T-helper 1 cell treated with Interleukin-12 subunit alpha and Interleukin-12 subunit beta and Interleukin-4 antibody, amounts not matched to agents 30 μg/mL and 1 μg/mL, for 36 hours (primary cell): ENCODE data around the gene OXSR1.
"Not testable (repeated sequence)": the region's sequence is repeated elsewhere in the genome, so short reads cannot be mapped to it uniquely, and the experiment has no call there.

ENCODE experiments used
- H3K27ac Mint-ChIP-seq: one replicate; pipeline ENCODE4 v1.8.0; 2021; ENCODE audit warnings: mild to moderate bottlenecking, mixed read lengths
- H3K27me3 Mint-ChIP-seq: one replicate; pipeline ENCODE4 v1.8.0; 2021; ENCODE audit warnings: low read depth, mixed read lengths
- H3K36me3 Mint-ChIP-seq: one replicate; pipeline ENCODE4 v1.8.0; 2021; ENCODE audit warnings: low read depth, mixed read lengths
- H3K4me1 Mint-ChIP-seq: one replicate; pipeline ENCODE4 v1.8.0; 2021; ENCODE audit warnings: low read depth, mixed read lengths
- H3K4me3 Mint-ChIP-seq: one replicate; pipeline ENCODE4 v1.8.0; 2021; ENCODE audit warnings: mild to moderate bottlenecking, moderate library complexity, mixed read lengths
- H3K9me3 Mint-ChIP-seq: one replicate; pipeline ENCODE4 v1.8.0; 2021; ENCODE audit warnings: mixed read lengths

Gene OXSR1

GRCh38 chr3:38148311-38148882, 16.9 kb upstream of the OXSR1 start:
- peaks cover 4% of the 10 kb centered on the region for H3K27me3 Mint-ChIP-seq
- peaks cover 27% of the 10 kb centered on the region for H3K9me3 Mint-ChIP-seq
- no peak overlapping the region for H3K27ac Mint-ChIP-seq
- peaks cover 23% of the 10 kb centered on the region for H3K4me1 Mint-ChIP-seq
- H3K36me3 Mint-ChIP-seq = peaks cover 8% of the 10 kb centered on the region
- H3K4me3 Mint-ChIP-seq = no peak overlapping the region

- Mint-ChIP-seq H3K9me3 (peaks cover 27% of the 10 kb centered on the region), H3K4me1 (peaks cover 30% of the 10 kb centered on the region), H3K27me3 (peaks cover 4% of the 10 kb centered on the region), H3K4me3 (no peak overlapping the region), H3K27ac (peak overlapping the region; percentile 41), H3K36me3 (peaks cover 8% of the 10 kb centered on the region)
These were observed 15.6 kb upstream of the OXSR1 start for GRCh38 chr3:38149708-38150107.

DNA sequence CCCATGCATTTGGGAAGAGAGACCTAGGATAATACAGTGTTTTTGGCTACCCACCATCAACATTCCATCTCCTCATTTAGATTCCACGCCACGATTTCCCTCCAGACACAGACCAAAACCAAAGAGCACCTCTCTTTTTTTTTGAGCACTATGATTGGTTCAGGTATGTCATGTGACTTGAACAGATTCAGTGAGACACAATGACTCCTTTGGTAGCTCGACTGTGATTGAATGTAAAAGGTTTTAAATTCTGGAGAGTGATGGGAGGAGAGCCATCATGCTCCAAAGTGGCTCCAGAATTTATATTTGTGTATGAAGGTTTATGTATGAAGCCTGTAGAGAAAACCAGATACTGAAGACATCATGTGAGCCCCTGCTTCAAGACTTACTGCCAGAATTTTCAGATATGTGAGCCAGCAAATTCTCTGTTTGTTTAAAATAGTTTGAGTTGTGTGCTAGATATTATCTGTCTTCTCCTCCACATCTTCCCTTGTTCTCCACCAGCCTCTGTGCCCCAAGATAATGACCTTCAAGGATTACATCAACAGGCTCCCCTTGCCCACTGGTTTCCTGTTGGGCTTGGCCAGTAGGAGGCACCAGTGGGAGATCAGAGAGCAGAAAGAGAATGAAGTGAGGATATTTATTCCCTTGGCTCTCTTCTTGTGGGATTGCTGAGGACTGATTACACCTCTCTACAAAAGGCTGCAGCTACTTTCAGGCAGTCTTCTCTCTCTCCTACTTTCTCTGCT, 14.4 kb upstream of the OXSR1 start:
- Mint-ChIP-seq H3K4me1 (peaks cover 35% of the 10 kb centered on the region), H3K27me3 (peaks cover 4% of the 10 kb centered on the region), H3K36me3 (peaks cover 9% of the 10 kb centered on the region), H3K27ac (peak overlapping the region; percentile 13), H3K9me3 (peaks cover 18% of the 10 kb centered on the region), H3K4me3 (no peak overlapping the region)

GRCh38 chr3:38151667-38152265, 13.6 kb upstream of the OXSR1 start:
- Mint-ChIP-seq H3K36me3 (peaks cover 3% of the 10 kb centered on the region), H3K27me3 (no peaks in the 10 kb centered on the region), H3K4me3 (no peak overlapping the region), H3K9me3 (peaks cover 11% of the 10 kb centered on the region), H3K27ac (peak overlapping the region; percentile 79), H3K4me1 (peaks cover 35% of the 10 kb centered on the region)

DNA sequence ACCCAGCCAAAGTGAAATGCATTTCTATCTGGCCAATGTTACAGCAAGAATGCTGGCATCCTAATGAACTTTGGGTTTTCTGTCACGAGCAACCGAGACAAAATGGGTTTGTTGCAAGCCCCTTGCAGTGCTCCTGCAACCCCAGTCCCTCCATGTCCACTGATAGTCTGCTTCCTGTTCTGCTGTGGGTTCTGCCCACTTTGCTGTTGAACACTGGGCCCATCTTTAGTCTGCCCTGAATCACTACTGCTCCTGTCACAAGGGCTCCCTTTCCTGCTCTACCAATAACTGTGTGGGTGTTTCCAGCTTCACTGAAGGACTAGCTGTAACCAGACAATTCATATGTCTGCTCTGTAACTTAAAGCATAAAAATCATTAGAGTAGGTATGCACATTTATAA, 12.7 kb upstream of the OXSR1 start:
- peaks cover 2% of the 10 kb centered on the region for H3K9me3 Mint-ChIP-seq
- peak overlapping the region; percentile 49 for H3K27ac Mint-ChIP-seq
- H3K36me3 Mint-ChIP-seq = peaks cover 1% of the 10 kb centered on the region
- no peaks in the 10 kb centered on the region for H3K27me3 Mint-ChIP-seq
- H3K4me1 Mint-ChIP-seq = peaks cover 35% of the 10 kb centered on the region
- no peak overlapping the region for H3K4me3 Mint-ChIP-seq

DNA sequence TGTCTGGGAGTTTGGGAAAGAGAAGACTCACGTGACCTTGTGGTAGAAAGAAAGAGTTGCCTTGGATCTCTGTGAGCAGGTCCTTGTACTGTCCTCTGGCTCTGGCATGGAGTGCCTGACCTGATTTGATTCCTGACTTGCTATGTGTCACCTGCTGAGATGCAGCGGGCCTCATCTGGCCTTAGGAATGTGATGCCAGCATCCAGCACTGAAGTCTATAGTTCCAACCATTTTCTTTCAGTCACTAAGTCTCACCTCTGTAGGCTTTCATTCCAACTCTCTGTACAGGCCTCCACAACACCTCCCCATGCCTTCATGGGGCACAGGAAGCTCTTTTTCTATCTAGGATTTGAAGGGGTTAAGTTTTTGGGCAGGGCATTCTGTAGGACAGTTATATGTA, 12.1 kb upstream of the OXSR1 start:
- Mint-ChIP-seq H3K36me3 (peaks cover 1% of the 10 kb centered on the region), H3K27ac (no peak overlapping the region), H3K4me3 (no peak overlapping the region), H3K9me3 (no peaks in the 10 kb centered on the region), H3K4me1 (peaks cover 35% of the 10 kb centered on the region), H3K27me3 (no peaks in the 10 kb centered on the region)

DNA sequence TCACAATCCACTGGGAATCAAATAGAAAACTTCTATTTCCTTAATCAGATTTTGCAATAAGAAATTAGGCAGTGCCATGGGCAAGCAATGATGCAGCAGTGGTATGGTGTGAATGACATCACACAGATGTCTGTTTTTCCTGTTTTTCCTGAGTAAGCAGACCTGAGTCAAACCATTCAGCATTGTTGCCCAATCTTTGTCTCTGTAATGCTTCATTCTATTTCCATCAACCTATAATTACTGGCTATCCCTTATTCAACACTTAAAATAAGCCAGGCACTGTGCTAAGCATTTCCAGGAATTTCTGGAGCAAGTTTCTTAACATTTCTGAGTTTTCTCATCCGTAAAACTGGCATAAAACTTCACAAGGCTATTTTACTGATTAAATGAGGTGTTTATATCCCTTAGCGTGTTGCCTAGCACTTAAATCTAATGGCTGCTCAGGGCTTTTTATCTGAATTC, 11.3 kb upstream of the OXSR1 start:
- Mint-ChIP-seq H3K36me3 (peaks cover 1% of the 10 kb centered on the region), H3K9me3 (no peaks in the 10 kb centered on the region), H3K27ac (no peak overlapping the region), H3K4me1 (peaks cover 35% of the 10 kb centered on the region), H3K4me3 (no peak overlapping the region), H3K27me3 (no peaks in the 10 kb centered on the region)

DNA sequence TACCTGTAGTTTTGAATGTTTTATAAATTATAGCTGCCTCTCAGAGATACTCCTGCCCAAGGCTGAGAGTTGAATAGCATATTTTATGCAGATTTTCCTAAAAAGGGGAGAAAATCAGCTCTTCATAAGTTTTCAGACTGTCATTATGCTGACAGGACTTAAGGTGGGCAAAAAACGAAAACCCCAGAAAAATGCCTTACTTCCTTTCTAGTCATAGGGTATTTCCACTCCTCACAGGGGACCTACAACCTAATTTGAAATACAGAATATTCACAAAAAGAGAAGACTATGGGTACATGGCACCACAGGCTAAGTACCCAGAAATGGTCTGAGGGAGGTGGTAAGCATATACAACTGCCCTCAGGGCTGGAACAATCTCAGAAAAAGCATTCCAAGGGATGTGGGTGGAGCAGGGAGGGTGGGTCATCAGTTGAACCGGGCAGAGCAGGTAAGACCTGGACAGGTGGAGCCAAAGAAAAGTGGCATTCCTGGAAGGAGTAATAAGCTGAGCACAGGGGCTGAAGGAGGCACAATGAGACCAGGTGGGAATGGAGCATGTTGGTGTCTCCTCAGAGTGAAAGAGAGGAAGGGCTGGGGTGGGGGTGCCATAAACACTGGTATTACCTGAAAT, 10.6 kb upstream of the OXSR1 start:
- H3K36me3 Mint-ChIP-seq = peaks cover 1% of the 10 kb centered on the region
- H3K27me3 Mint-ChIP-seq = no peaks in the 10 kb centered on the region
- no peak overlapping the region for H3K4me3 Mint-ChIP-seq

DNA sequence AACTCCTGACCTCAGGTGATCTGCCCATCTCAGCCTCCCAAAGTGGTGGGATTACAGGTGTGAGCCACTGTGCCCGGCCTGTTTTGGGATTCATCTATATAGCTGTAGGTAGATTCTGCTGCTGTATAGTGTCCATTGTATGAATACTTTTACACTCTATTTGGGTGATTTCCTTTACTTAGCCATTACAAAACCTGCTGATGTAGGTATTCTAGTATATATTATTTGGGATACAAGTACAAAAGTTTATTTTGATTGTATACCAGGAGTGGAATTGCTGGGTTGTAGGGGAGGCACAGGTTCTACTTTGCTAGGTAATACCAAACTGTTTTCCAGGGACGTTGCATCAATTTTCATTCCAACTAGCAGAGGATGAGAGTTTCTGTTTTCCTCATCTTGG, 9.5 kb upstream of the OXSR1 start:
- H3K36me3 Mint-ChIP-seq = peaks cover 1% of the 10 kb centered on the region
- no peak overlapping the region for H3K4me3 Mint-ChIP-seq
- no peaks in the 10 kb centered on the region for H3K27me3 Mint-ChIP-seq
- H3K4me1 Mint-ChIP-seq = peaks cover 28% of the 10 kb centered on the region
- H3K9me3 Mint-ChIP-seq = no peaks in the 10 kb centered on the region
- H3K27ac Mint-ChIP-seq = no peak overlapping the region

More for the DNA sequence above, 10.6 kb upstream of the OXSR1 start:
- Mint-ChIP-seq H3K27ac (peak overlapping the region; percentile 15), H3K4me1 (peaks cover 30% of the 10 kb centered on the region), H3K9me3 (no peaks in the 10 kb centered on the region)

DNA sequence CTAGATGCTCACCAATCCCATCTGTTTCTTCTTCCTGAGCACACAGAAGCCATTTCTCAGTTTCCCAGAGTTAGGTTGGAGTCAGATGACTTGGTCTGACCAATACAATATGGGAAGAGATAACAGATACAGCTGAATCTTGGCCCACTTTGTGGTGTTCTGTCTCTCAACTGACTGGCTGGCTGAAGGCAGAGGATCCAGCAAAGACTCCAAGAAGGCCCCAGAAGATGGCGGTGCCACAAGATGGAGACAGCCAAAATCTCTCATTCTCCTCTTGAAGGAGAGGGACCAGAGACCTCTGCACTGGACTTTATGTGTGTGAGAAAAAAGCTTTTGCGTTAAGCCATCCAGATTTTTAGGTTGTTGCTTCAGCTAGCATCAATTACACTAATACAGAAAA, 8.2 kb upstream of the OXSR1 start:
- Mint-ChIP-seq H3K36me3 (peaks cover 1% of the 10 kb centered on the region), H3K4me3 (no peak overlapping the region), H3K27ac (no peak overlapping the region), H3K4me1 (peaks cover 16% of the 10 kb centered on the region), H3K9me3 (no peaks in the 10 kb centered on the region), H3K27me3 (no peaks in the 10 kb centered on the region)

- peaks cover 15% of the 10 kb centered on the region for H3K4me1 Mint-ChIP-seq
- no peaks in the 10 kb centered on the region for H3K27me3 Mint-ChIP-seq
- no peaks in the 10 kb centered on the region for H3K9me3 Mint-ChIP-seq
- peaks cover 1% of the 10 kb centered on the region for H3K36me3 Mint-ChIP-seq
- no peak overlapping the region for H3K27ac Mint-ChIP-seq
- H3K4me3 Mint-ChIP-seq = no peak overlapping the region
These were observed 7.7 kb upstream of the OXSR1 start for GRCh38 chr3:38157595-38157994.

GRCh38 chr3:38158472-38158871, 6.9 kb upstream of the OXSR1 start:
- H3K4me3 Mint-ChIP-seq = no peak overlapping the region
- peaks cover 17% of the 10 kb centered on the region for H3K4me1 Mint-ChIP-seq

DNA sequence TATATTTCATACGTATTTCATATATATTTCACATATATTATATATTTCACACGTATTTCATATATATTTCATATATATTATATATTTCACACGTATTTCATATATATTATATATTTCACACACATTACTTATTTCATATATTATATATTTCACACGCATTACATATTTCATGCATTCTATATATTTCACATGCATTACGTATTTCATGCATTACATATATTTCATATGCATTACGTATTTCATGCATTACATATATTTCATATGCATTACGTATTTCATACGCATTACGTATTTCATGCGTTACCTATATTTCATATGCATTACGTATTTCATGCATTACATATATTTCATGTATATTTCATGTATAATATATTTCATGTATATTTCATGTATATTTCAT, 4.6 kb upstream of the OXSR1 start:
- not testable (repeated sequence) for H3K4me3 Mint-ChIP-seq, H3K9me3 Mint-ChIP-seq

More at GRCh38 chr3:38158472-38158871, 6.9 kb upstream of the OXSR1 start:
- no peak overlapping the region for H3K27ac Mint-ChIP-seq
- peaks cover 1% of the 10 kb centered on the region for H3K36me3 Mint-ChIP-seq
- H3K9me3 Mint-ChIP-seq = no peaks in the 10 kb centered on the region
- no peaks in the 10 kb centered on the region for H3K27me3 Mint-ChIP-seq

GRCh38 chr3:38163117-38163840, 2.1 kb upstream of the OXSR1 start:
- H3K27me3 Mint-ChIP-seq = no peaks in the 10 kb centered on the region
- no peaks in the 10 kb centered on the region for H3K9me3 Mint-ChIP-seq
- H3K4me3 Mint-ChIP-seq = no peak overlapping the region
- peak overlapping the region; percentile 63 for H3K27ac Mint-ChIP-seq
- H3K36me3 Mint-ChIP-seq = peaks cover 14% of the 10 kb centered on the region
- peaks cover 33% of the 10 kb centered on the region for H3K4me1 Mint-ChIP-seq

More for the DNA sequence above, 4.6 kb upstream of the OXSR1 start:
- H3K36me3 Mint-ChIP-seq, H3K27ac Mint-ChIP-seq, H3K27me3 Mint-ChIP-seq: not testable (repeated sequence)
- peaks cover 14% of the 10 kb centered on the region for H3K4me1 Mint-ChIP-seq
